ENCODE measurements around the gene DVL1.

The DVL1 gene

GRCh38 chr1:1322952-1323351, 26.3 kb downstream of the DVL1 start:
- Histone ChIP-seq H3K27ac (ENCODE audit: low read depth, low read length) (no peak overlapping the region), H3K9me2 (replicated peaks; ENCODE audit: control insufficient read depth, low read length) (no peaks in the 10 kb centered on the region), H3K79me2 (ENCODE audit: control insufficient read depth, low read length) (peaks cover 67% of the 10 kb centered on the region), H3K36me3 (ENCODE audit: control insufficient read depth, low read length) (peaks cover 48% of the 10 kb centered on the region), H3F3A (ENCODE audit: control insufficient read depth, insufficient read depth) (peaks cover 6% of the 10 kb centered on the region; the same call in 1 of the 2 replicates), H3K4me3 (ENCODE audit: low read length) (peak overlapping the region; percentile 62), H3K9me3 (ENCODE audit: control insufficient read depth, insufficient read depth, low read length) (no peaks in the 10 kb centered on the region), H3K27me3 (ENCODE audit: control insufficient read depth, low read length) (no peaks in the 10 kb centered on the region), H4K20me1 (ENCODE audit: control insufficient read depth, insufficient read depth, low read depth, low read length) (peaks cover 18% of the 10 kb centered on the region), H3K4me2 (ENCODE audit: low read length) (peak overlapping the region; percentile 70), H3K4me1 (ENCODE audit: control insufficient read depth, low read length) (peaks cover 26% of the 10 kb centered on the region)
- no peak for TF ChIP-seq CTCF (IDR thresholded peaks at IDR 0.05; ENCODE audit: low read depth, low read length, poor library complexity, severe bottlenecking)
- TF ChIP-seq EZH2phosphoT487 (IDR thresholded peaks at IDR 0.05; ENCODE audit: borderline replicate concordance, low read length) = no peak

GRCh38 chr1:1322418-1322817, 26.8 kb downstream of the DVL1 start:
- no peak overlapping the region for H3K4me2 ChIP-seq (ENCODE audit: low read length)
- H3K9me3 ChIP-seq (ENCODE audit: control insufficient read depth, insufficient read depth, low read length) = no peaks in the 10 kb centered on the region
- no peak overlapping the region for H3K4me3 ChIP-seq (ENCODE audit: low read length)
- peaks cover 18% of the 10 kb centered on the region for H4K20me1 ChIP-seq (ENCODE audit: control insufficient read depth, insufficient read depth, low read depth, low read length)
- peaks cover 67% of the 10 kb centered on the region for H3K79me2 ChIP-seq (ENCODE audit: control insufficient read depth, low read length)
- H3F3A ChIP-seq (ENCODE audit: control insufficient read depth, insufficient read depth) = peaks cover 9% of the 10 kb centered on the region; the same call in 1 of the 2 replicates
- TF ChIP-seq EZH2phosphoT487 (IDR thresholded peaks at IDR 0.05; ENCODE audit: borderline replicate concordance, low read length) = no peak
- H3K27me3 ChIP-seq (ENCODE audit: control insufficient read depth, low read length) = no peaks in the 10 kb centered on the region
- H3K27ac ChIP-seq (ENCODE audit: low read depth, low read length) = no peak overlapping the region
- H3K9me2 ChIP-seq (replicated peaks; ENCODE audit: control insufficient read depth, low read length) = no peaks in the 10 kb centered on the region
- peaks cover 26% of the 10 kb centered on the region for H3K4me1 ChIP-seq (ENCODE audit: control insufficient read depth, low read length)
- peaks cover 51% of the 10 kb centered on the region for H3K36me3 ChIP-seq (ENCODE audit: control insufficient read depth, low read length)

- peaks cover 9% of the 10 kb centered on the region; the same call in 1 of the 2 replicates for H3F3A ChIP-seq (ENCODE audit: control insufficient read depth, insufficient read depth)
- H3K4me2 ChIP-seq (ENCODE audit: low read length) = no peak overlapping the region
- no peak overlapping the region for H3K4me3 ChIP-seq (ENCODE audit: low read length)
- no peak overlapping the region for H3K27ac ChIP-seq (ENCODE audit: low read depth, low read length)
- no peak for TF ChIP-seq EZH2phosphoT487 (IDR thresholded peaks at IDR 0.05; ENCODE audit: borderline replicate concordance, low read length)
- no peak for TF ChIP-seq CTCF (IDR thresholded peaks at IDR 0.05; ENCODE audit: low read depth, low read length, poor library complexity, severe bottlenecking)
- H3K27me3 ChIP-seq (ENCODE audit: control insufficient read depth, low read length) = no peaks in the 10 kb centered on the region
- peaks cover 66% of the 10 kb centered on the region for H3K79me2 ChIP-seq (ENCODE audit: control insufficient read depth, low read length)
- peaks cover 26% of the 10 kb centered on the region for H3K4me1 ChIP-seq (ENCODE audit: control insufficient read depth, low read length)
- H3K36me3 ChIP-seq (ENCODE audit: control insufficient read depth, low read length) = peaks cover 53% of the 10 kb centered on the region
- H3K9me3 ChIP-seq (ENCODE audit: control insufficient read depth, insufficient read depth, low read length) = no peaks in the 10 kb centered on the region
- H4K20me1 ChIP-seq (ENCODE audit: control insufficient read depth, insufficient read depth, low read depth, low read length) = peaks cover 18% of the 10 kb centered on the region
- no peaks in the 10 kb centered on the region for H3K9me2 ChIP-seq (replicated peaks; ENCODE audit: control insufficient read depth, low read length)
Observed at GRCh38 chr1:1321477-1321876, 27.7 kb downstream of the DVL1 start.

- Histone ChIP-seq H3K79me2 (ENCODE audit: control insufficient read depth, low read length) (peaks cover 60% of the 10 kb centered on the region), H3K4me1 (ENCODE audit: control insufficient read depth, low read length) (peaks cover 20% of the 10 kb centered on the region), H3K4me3 (ENCODE audit: low read length) (no peak overlapping the region), H3K9me3 (ENCODE audit: control insufficient read depth, insufficient read depth, low read length) (no peaks in the 10 kb centered on the region), H3F3A (ENCODE audit: control insufficient read depth, insufficient read depth) (peaks cover 9% of the 10 kb centered on the region; the same call in 1 of the 2 replicates), H3K9me2 (replicated peaks; ENCODE audit: control insufficient read depth, low read length) (no peaks in the 10 kb centered on the region), H4K20me1 (ENCODE audit: control insufficient read depth, insufficient read depth, low read depth, low read length) (peaks cover 18% of the 10 kb centered on the region), H3K4me2 (ENCODE audit: low read length) (no peak overlapping the region), H3K27me3 (ENCODE audit: control insufficient read depth, low read length) (no peaks in the 10 kb centered on the region), H3K36me3 (ENCODE audit: control insufficient read depth, low read length) (peaks cover 53% of the 10 kb centered on the region), H3K27ac (ENCODE audit: low read depth, low read length) (no peak overlapping the region)
- no peak for TF ChIP-seq CTCF (IDR thresholded peaks at IDR 0.05; ENCODE audit: low read depth, low read length, poor library complexity, severe bottlenecking)
- no peak for TF ChIP-seq EZH2phosphoT487 (IDR thresholded peaks at IDR 0.05; ENCODE audit: borderline replicate concordance, low read length)
Observed at GRCh38 chr1:1320666-1321448, 28.4 kb downstream of the DVL1 start.
